ENCODE data around the gene ST14.
"Not testable (repeated sequence)": the region's sequence is repeated elsewhere in the genome, so short reads cannot be mapped to it uniquely, and the experiment has no call there.

Gene ST14

GRCh38 chr11:130165601-130166456, 6.2 kb downstream of the ST14 start:
- DNase-seq = no peak

DNA sequence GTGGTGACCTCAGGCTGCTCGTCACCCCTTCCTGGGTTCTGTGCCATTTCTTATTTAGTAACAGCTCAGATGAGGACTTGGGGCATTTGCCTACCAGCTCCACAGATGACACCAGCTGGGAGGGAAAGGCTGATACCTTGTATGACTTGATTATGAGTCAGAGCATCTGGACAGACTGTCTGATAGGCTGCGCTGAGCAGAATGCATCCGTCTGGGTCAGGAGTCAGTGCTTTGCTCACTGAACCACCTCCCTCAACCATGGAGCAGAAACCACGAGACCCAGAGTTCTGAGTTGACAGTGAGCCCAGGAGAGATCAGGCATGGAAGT, 6.8 kb downstream of the ST14 start:
- DNase-seq = no peak

- DNase-seq = no peak
These were observed 7.6 kb downstream of the ST14 start for GRCh38 chr11:130167146-130167545.

DNA sequence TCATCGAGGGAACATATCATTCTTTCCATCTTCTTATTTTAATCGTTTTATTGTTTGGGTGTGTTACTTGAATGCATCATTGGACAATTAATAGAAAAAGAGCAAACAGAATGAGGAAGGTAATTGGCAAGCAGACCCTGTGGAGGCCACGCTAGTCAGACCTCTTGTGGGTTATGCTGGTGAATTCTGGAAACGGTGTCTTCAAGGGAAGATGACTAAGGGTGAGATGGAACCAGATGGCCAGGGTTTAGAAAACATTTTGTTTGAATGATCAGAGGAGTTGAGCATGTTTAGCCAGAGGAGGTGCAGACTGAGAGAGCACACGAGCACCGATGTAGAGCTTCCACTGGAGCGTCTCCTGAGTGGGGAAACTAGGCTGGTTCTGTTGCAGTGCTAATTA, 8.5 kb downstream of the ST14 start:
- no peak for DNase-seq

DNA sequence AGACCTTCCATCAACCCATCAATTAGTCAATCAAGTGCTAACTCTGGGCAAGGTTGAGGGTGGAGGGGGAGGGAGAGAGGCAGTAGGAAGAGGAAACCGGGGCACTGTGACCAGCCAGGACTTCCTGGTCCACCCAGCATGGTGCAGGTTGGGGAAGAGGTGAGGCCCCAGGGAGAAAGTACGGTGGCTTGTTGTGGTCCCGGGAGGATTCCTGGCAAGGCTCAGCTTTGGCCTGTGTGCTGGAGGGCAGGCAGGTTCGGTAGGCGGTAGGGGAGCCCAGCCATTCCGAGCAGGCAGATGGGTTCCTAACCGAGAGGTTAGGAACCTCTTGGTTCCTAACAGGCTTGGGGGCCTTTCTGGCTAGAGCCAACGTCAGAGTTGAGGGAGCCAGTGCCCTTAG, 10.8 kb downstream of the ST14 start:
- no peak for DNase-seq

- DNase-seq = no peak
These were observed 12.0 kb downstream of the ST14 start for GRCh38 chr11:130171534-130171933.

GRCh38 chr11:130172001-130172400, 12.4 kb downstream of the ST14 start:
- DNase-seq = not testable (repeated sequence)

DNA sequence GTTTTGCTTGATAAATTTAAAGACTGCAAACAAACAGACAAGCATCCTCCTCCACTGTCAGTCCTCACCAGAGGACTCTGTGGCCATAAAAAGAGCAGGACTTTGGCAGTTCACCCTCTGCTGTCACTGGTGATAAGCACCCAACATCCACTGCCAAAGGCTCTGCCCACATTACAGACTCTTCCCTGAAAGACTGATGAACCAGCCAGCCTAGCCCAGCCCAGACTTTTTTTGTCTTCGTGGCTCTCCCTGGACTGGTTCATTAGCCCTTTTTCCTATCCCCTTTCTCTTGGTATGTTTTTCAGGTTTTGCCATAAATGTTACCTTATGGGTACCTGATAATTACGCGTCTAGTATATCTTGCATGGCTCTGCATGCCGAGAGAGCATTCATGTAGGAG, 15.1 kb downstream of the ST14 start:
- DNase-seq = no peak

GRCh38 chr11:130175898-130176297, 16.3 kb downstream of the ST14 start:
- no peak for DNase-seq

DNA sequence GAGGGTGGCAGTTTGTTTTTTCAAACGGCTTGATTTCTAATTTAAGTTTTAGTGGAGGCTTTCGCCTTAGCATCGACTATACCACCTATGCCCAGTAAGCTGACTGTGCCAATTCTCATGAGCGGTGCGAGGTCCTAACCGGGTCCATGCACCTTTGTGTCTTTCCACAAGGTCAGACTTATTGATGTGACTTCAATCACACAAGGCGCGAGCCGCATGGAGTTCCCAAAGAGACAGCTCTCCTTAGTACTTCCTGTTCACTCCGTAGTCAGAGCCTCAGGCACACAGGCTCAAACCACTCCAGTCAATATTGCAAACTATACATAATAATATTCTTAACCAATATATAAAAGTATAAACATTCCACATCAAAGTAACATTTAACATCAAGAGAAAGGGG, 18.2 kb downstream of the ST14 start:
- DNase-seq = no peak

- DNase-seq = no peak
These were observed 19.1 kb downstream of the ST14 start for GRCh38 chr11:130178441-130179339.

DNA sequence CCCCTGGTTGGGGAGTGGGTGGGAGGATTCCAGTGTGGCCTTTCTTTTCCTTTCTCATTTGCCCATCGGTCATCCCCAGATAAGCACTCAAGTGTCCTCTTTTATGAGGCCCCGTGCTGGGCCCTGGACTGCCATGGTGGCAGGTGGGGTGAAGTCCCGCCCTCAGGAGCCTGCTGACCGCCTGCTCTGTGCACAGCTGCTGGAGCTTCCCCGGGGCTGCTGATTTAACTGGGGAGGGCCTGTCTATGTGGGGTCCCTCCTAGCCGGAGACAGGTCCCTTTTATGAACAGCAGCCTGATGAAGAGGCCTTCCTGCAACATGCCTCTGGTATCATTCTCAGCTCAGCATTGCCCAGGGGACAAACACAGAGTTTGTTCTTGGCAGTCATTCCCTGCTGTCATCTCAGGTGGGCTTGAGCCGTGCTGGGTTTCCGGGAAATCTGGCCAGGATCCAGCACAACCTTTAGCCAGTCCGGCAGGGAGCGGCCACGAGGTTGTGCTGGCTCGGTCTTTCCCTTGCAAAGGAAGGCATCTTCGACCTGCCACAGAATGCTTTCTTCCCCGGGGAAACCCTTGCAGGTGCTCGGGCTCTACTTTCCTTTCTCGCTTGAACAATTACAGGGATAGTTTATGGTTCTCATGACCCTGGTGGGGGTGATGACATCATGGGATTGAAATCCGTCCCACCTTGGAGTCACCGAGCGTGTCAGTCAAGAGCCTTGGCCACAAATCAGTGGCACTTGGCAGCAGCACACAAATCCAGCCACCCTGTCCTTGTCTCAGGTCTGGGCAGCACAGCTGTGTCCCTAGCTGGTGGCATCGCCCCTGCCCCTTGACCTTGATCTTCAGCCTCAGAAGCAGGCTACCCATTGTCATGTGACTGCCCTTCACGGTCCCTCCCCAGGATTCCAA, 20.1 kb downstream of the ST14 start:
- no peak for DNase-seq

GRCh38 chr11:130180491-130180890, 20.9 kb downstream of the ST14 start:
- DNase-seq = no peak

DNA sequence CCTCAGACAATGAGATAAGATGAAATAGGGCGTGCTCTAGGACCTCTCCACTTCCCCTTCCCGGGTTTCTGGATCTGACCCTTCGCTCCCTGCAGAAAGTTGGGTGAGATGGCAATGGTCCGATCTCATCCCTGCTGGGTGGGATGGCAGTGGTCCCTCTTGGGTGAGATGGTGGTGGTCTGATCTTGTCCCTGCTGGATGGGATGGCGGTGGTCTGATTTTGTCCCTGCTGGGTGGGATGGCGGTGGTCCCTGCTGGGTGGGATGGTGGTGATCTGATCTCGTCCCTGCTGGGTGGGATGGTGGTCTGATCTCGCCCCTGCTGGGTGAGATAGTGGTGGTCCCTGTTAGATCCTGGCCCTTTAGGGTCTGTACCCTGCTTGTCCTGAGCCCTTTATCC, 21.3 kb downstream of the ST14 start:
- no peak for DNase-seq

GRCh38 chr11:130181295-130182272, 22.0 kb downstream of the ST14 start:
- DNase-seq = no peak

DNA sequence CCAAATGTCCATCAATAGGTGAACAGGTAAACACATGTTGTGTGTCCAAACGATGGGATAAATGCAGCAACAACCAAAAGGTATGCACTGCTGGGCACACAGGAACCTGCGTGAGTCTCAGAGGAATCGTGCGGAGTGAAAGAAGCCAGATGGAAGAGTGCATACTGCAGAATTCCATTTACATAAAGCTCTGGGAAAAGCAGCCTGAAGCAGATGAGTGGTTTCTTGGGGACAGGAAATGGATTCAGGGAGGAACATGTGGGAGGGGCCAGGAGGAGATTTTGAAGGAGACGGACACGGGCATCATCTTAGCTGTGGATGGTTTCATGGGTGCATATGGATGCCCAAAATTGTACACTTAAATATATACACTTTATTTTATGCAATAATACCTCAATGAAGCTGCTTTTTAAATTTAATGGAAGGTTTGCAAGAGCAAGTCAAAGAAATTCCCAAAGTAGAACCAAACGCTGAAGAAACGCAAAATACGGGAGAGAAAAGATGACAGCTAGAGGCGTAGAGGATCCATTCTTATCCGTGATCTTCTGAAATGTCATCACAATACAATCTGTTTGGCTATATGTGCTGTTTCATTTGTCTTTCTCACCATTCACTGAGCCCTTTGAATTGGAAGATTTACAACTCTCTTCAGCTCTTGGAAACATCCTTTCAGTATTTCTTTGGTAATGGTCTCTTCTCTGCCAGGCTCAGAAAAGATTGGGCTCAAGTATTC, 24.5 kb downstream of the ST14 start:
- no peak for DNase-seq

- no peak for DNase-seq
These were observed 27.5 kb downstream of the ST14 start for GRCh38 chr11:130187096-130187495.

DNA sequence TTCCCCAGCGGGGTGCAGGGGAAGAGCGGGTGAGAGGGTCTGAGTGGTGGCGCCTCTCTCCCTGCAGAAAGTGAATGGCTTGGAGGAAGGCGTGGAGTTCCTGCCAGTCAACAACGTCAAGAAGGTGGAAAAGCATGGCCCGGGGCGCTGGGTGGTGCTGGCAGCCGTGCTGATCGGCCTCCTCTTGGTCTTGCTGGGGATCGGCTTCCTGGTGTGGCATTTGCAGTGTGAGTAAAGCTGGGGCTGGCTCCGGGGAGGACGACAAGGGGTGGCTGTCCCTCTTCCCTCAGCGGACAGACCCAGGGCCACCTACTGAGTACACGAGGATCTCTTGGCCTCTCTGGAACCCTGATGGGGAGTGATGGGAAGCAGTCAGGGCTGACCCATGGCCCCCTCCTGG, 28.5 kb downstream of the ST14 start:
- DNase-seq = no peak

DNA sequence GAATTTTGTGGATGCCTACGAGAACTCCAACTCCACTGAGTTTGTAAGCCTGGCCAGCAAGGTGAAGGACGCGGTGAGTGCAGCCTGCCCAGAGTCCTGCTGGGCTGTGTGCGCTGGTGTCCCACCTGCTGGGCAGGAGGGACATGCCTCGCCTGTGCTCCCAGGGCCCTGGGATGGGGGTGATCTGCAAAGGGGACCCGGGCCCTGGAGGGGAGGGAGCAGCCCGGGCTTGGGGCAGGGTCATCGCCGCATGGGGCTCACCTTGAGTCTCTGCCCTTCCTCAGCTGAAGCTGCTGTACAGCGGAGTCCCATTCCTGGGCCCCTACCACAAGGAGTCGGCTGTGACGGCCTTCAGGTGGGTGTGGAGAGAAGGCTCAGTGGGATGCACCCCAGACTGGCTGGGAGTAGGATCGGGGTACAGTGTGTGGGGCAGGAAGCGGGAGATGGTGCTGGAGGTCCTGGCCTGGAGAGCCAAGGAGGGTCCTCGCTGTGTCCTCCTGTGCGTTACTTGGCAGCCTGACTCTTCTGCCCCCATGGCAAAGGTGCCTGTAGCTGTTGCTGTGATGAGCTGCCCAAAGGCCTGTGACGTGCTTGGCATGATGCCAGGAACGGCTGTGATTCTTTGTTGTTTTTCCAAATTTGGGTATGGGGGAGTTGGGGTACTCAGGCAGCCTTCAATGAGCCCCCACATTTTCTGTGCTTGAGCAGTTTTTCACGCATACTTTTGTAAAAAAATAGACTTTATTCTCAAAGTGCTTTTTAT, 29.2 kb downstream of the ST14 start:
- DNase-seq = no peak

DNA sequence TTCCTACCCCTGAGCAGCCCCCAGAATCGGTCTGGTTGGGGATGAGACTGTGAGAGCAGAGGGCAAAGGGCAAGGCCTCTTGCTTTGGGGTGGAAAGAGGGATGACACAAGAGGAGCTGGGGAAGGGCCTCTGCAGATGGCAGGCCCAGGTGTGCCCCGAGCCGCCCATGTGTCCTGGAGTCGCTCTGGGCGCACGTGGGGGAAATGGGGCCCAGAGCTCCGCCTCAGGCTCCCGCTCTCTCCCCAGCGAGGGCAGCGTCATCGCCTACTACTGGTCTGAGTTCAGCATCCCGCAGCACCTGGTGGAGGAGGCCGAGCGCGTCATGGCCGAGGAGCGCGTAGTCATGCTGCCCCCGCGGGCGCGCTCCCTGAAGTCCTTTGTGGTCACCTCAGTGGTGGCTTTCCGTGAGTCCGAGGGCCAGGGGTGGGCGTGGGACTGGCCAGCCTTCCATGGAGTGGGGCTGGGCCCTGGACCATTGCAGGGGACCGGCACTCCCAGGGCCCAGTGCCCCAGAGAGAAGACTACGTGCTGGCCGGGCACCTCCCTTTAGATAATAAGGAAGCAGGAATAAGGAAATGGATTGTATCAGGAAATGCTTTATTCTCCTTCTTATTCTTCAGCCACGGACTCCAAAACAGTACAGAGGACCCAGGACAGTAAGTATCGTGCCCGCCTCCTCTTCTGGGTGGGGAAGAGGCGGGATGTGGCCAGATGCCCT, 30.1 kb downstream of the ST14 start:
- DNase-seq = no peak

Data from GOT3 (cell line).